Skeletal muscle satellite cell (primary cell): ENCODE results near the gene RABL3.

Experiments
- H3K27me3 ChIP-seq: 2 replicates; pipeline ENCODE4 v1.7.0; 2013; ENCODE audit warnings: low read length; ENCODE audit not compliant: control insufficient read depth, insufficient read depth
- H3K36me3 ChIP-seq: 2 replicates; pipeline ENCODE4 v1.7.0; 2013; ENCODE audit warnings: mild to moderate bottlenecking, control low read depth, low read length; ENCODE audit not compliant: insufficient read depth
- H3K4me1 ChIP-seq: 2 replicates; pipeline ENCODE4 v1.7.0; 2013; ENCODE audit warnings: low read length; ENCODE audit not compliant: control insufficient read depth, insufficient read depth
- H3K4me2 ChIP-seq: 2 replicates; pipeline ENCODE4 v1.7.0; 2013; ENCODE audit warnings: mild to moderate bottlenecking, low read length
- H3K4me3 ChIP-seq: 2 replicates; pipeline ENCODE4 v1.7.0; 2013; ENCODE audit warnings: low read length
- H3K9ac ChIP-seq: 2 replicates; pipeline ENCODE4 v1.7.0; 2013; ENCODE audit warnings: mild to moderate bottlenecking, low read depth, low read length, moderate library complexity
- H3K9me3 ChIP-seq: replicated peaks from 2 replicates; pipeline ENCODE4 v1.7.0; 2013; ENCODE audit warnings: mild to moderate bottlenecking, control low read depth, low read length

RABL3 gene

DNA sequence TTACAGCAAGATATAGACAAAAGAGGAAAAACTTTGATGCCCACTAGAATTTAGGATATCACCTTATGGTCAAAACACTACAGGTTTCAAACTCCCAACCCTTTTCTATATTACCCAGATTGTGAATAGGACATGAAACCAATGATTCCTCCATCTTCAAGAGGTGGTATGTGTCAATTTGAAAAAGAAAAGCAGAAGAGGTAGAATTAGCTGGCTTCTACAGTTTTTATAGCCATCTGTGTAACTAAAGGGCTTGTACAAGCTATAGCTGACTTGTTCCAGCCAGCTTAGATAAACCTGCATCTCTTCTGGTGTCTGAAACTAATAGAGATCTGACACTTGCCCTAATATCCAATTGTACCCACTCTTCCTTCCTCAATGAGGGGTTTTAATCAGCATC lies 35.4 kb downstream of the RABL3 start:
- no peak overlapping the region for H3K9ac ChIP-seq
- no peak overlapping the region for H3K4me2 ChIP-seq
- H3K4me1 ChIP-seq, result no peaks in the 10 kb centered on the region
- no peaks in the 10 kb centered on the region for H3K27me3 ChIP-seq
- H3K9me3 ChIP-seq, result peaks cover 3% of the 10 kb centered on the region
- no peaks in the 10 kb centered on the region for H3K36me3 ChIP-seq
- H3K4me3 ChIP-seq, result no peak overlapping the region

- Histone ChIP-seq H3K9ac (no peak overlapping the region), H3K4me1 (no peaks in the 10 kb centered on the region), H3K4me2 (no peak overlapping the region), H3K4me3 (no peak overlapping the region), H3K27me3 (no peaks in the 10 kb centered on the region), H3K36me3 (no peaks in the 10 kb centered on the region), H3K9me3 (peaks cover 3% of the 10 kb centered on the region)
Observed at GRCh38 chr3:120705884-120706582, 36.3 kb downstream of the RABL3 start.

DNA sequence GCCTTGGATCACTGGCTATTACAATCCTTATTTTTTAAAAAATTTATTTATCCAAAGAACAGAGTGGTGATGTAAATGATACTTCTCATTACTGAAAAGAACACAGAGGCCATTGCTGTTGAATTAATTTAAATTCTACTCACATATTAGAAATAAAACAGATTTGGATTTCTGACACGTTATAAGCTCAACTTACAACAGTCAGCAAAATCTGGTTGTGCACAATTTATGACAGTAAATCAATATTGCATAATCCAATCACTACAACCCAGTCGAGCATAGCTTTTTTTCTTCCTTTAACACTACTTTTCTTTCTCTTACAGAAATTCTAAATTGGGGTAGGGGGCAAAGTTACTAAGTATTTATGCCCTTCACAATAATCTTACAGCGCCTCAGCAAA lies 43.0 kb downstream of the RABL3 start:
- H3K4me1 ChIP-seq, result no peaks in the 10 kb centered on the region
- no peak overlapping the region for H3K4me3 ChIP-seq
- no peak overlapping the region for H3K9ac ChIP-seq
- no peaks in the 10 kb centered on the region for H3K27me3 ChIP-seq
- no peaks in the 10 kb centered on the region for H3K36me3 ChIP-seq
- H3K9me3 ChIP-seq, result peaks cover 3% of the 10 kb centered on the region
- H3K4me2 ChIP-seq, result no peak overlapping the region

DNA sequence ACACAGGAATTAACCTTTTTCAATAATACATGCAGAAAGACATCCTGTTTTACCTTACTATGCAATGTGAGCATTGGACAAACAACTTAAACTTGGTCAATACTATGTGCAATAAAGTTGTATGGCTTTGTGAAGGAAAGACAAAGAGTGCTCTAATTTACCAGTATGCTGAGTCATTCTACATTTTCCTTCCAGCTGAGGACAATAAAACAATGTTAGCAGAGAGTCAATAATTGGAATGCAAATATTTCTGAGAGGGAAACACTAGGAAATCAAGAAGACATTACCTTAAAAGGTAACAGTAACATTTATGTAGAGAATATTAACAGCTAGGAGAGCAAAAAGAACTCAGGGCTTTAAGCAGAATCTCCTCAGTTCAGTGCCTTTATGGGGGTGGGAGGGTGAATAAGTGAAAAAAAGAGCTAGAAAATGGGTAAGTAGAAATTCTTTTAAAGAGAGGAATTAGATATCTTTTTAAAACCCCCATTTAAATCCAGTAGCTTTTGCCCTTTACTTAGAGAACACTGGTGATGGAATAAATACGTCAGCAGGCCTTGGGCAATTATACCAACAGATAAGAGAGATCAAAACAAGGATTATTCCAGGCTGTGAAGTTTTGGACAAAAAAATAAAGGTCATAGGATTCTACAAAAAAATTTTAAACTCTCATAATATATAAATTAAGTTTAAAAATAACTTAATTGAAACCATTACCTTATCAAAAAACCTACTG lies 48.7 kb downstream of the RABL3 start:
- no peak overlapping the region for H3K4me3 ChIP-seq
- peaks cover 5% of the 10 kb centered on the region for H3K36me3 ChIP-seq
- H3K4me1 ChIP-seq, result peaks cover 15% of the 10 kb centered on the region
- peak overlapping the region; percentile 1 for H3K4me2 ChIP-seq
- no peak overlapping the region for H3K9ac ChIP-seq
- no peaks in the 10 kb centered on the region for H3K9me3 ChIP-seq
- no peaks in the 10 kb centered on the region for H3K27me3 ChIP-seq

DNA sequence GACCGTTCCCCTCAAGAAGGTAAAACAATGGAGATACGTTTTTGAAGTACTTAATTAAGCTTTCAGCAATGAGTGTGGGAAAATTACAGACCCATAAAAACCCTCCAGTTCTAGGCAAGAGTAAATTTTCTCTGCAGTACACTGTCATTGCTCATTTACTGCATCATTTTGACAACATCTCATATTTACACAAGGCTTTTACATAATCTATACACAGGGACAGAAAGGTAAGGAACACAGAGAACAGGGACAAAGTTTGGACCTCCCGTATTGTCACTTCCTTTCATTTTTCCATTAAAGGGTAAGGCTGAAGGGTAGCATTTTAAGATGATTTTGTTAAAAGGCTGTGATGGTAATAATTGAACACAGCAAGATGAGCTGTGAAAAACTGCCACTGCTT lies 52.9 kb downstream of the RABL3 start:
- H3K4me2 ChIP-seq, result no peak overlapping the region
- peaks cover 18% of the 10 kb centered on the region for H3K4me1 ChIP-seq
- no peak overlapping the region for H3K9ac ChIP-seq
- peaks cover 5% of the 10 kb centered on the region for H3K36me3 ChIP-seq
- no peak overlapping the region for H3K4me3 ChIP-seq
- no peaks in the 10 kb centered on the region for H3K9me3 ChIP-seq
- no peaks in the 10 kb centered on the region for H3K27me3 ChIP-seq

- peaks cover 5% of the 10 kb centered on the region for H3K36me3 ChIP-seq
- no peak overlapping the region for H3K4me3 ChIP-seq
- H3K9ac ChIP-seq, result no peak overlapping the region
- H3K9me3 ChIP-seq, result no peaks in the 10 kb centered on the region
- H3K4me1 ChIP-seq, result peaks cover 11% of the 10 kb centered on the region
- no peaks in the 10 kb centered on the region for H3K27me3 ChIP-seq
- peak overlapping the region; percentile 30 for H3K4me2 ChIP-seq
Observed at GRCh38 chr3:120688121-120688520, 54.2 kb downstream of the RABL3 start.

GRCh38 chr3:120685411-120685810 lies 56.9 kb downstream of the RABL3 start:
- no peaks in the 10 kb centered on the region for H3K9me3 ChIP-seq
- no peaks in the 10 kb centered on the region for H3K27me3 ChIP-seq
- no peak overlapping the region for H3K4me3 ChIP-seq
- H3K36me3 ChIP-seq, result peaks cover 5% of the 10 kb centered on the region
- peaks cover 9% of the 10 kb centered on the region for H3K4me1 ChIP-seq
- no peak overlapping the region for H3K4me2 ChIP-seq
- no peak overlapping the region for H3K9ac ChIP-seq

DNA sequence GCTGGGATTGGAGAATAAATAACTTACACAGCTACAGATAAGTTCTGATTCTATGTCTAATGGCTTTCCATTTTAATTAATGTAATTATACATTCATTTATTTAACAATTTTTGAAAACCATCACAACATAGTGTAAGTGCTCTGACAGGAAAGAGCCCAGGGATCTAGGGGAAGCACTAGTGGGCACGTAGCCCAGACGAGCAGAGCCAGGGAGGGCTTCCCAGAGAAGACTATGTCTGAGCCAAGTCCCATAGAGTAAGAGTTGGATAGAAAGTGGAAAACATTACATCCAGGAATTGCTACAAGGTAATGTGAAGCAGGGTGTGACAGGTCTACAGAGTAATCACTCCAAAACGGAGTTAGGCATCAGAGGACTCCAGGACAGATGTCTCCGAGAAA lies 57.4 kb downstream of the RABL3 start:
- H3K4me3 ChIP-seq, result no peak overlapping the region
- peaks cover 9% of the 10 kb centered on the region for H3K4me1 ChIP-seq
- H3K27me3 ChIP-seq, result no peaks in the 10 kb centered on the region
- no peak overlapping the region for H3K9ac ChIP-seq
- peaks cover 5% of the 10 kb centered on the region for H3K36me3 ChIP-seq
- no peaks in the 10 kb centered on the region for H3K9me3 ChIP-seq
- no peak overlapping the region for H3K4me2 ChIP-seq

DNA sequence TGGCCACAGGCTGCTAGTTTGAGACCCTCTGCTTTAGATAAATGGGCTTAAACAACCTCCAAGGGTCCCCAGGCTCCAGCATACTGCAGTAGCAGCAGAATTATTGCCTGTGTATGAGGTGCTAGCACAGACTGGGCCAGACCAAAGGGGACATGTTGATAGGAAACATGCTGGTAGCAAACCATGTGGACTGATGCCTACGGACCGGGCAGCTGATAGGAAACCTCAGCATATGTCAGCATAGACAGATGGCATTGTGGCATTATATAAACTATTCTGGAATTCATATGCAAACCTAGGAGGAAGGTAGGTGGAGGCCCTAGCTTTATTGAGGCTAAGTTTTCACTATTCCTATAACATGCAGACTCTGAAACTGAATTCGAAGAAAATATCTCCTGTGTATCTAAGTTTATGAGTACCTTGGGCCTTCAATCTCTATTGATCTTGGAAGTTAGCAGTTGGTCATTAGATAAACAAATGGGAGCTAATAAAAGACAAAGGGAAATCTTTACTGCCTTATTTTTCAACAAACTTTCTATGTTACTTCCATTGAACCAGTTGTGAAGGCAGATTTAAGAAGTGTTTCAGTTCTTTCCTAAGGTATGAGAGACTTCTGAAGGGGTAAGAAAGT lies 58.5 kb downstream of the RABL3 start:
- Histone ChIP-seq H3K4me3 (no peak overlapping the region), H3K27me3 (no peaks in the 10 kb centered on the region), H3K9ac (no peak overlapping the region), H3K36me3 (peaks cover under 1% of the 10 kb centered on the region), H3K4me2 (no peak overlapping the region), H3K9me3 (no peaks in the 10 kb centered on the region), H3K4me1 (peaks cover 11% of the 10 kb centered on the region)

GRCh38 chr3:120683213-120683612 lies 59.1 kb downstream of the RABL3 start:
- Histone ChIP-seq H3K4me3 (no peak overlapping the region), H3K9me3 (no peaks in the 10 kb centered on the region), H3K27me3 (no peaks in the 10 kb centered on the region), H3K36me3 (no peaks in the 10 kb centered on the region), H3K9ac (no peak overlapping the region), H3K4me1 (peaks cover 12% of the 10 kb centered on the region), H3K4me2 (no peak overlapping the region)

GRCh38 chr3:120682095-120682681 lies 60.1 kb downstream of the RABL3 start, which contains the start of gene HGD:
TSS of gene HGD (minus strand) at chr3:120682239. CDS start at chr3:120682111, 128 bp downstream.
- no peak within 1 kb of the TSS for H3K4me3 ChIP-seq
- H3K27me3 ChIP-seq, result no peaks in the 10 kb centered on the region
- no peak within 1 kb of the TSS for H3K4me2 ChIP-seq

More at GRCh38 chr3:120682095-120682681, 60.1 kb downstream of the RABL3 start, which contains the start of gene HGD:
- Histone ChIP-seq H3K4me1 (peaks cover 16% of the 10 kb centered on the region), H3K9me3 (no peaks in the 10 kb centered on the region), H3K36me3 (no peaks in the 10 kb centered on the region), H3K9ac (no peak within 1 kb of the TSS)
